ENCODE results near the gene ENDOU. TPM values are rescaled to one million over a fixed set of nuclear protein-coding genes. Genes with fewer than 3 reads are reported as not detected.

The ENDOU gene
- total RNA-seq, result not detected in 2 replicates

- Mint-ChIP-seq H3K9me3 (no peaks in the 10 kb centered on the region), H3K27me3 (ENCODE audit: low read depth) (no peaks in the 10 kb centered on the region), H3K4me1 (ENCODE audit: low read depth) (peaks cover 21% of the 10 kb centered on the region), H3K36me3 (ENCODE audit: low read depth) (no peaks in the 10 kb centered on the region), H3K27ac (no peak within 1 kb of the TSS), H3K4me3 (ENCODE audit: low read depth) (no peak within 1 kb of the TSS)
- intact Hi-C loops (cut with micrococcal nuclease), result no loop called here
- DNase-seq (ENCODE audit: low spot score), result no peak
Observed at GRCh38 chr12:47725091-47725772, at the start of gene ENDOU. Gene ENDOU, minus strand, starts transcription at chr12:47725490. Its CDS starts 77 bp downstream, at chr12:47725413.

- Mint-ChIP-seq H3K36me3 (ENCODE audit: low read depth) (peaks cover 5% of the 10 kb centered on the region), H3K9me3 (no peaks in the 10 kb centered on the region), H3K4me3 (ENCODE audit: low read depth) (peak overlapping the region; percentile 41), H3K27me3 (ENCODE audit: low read depth) (peaks cover 10% of the 10 kb centered on the region), H3K4me1 (ENCODE audit: low read depth) (peaks cover 38% of the 10 kb centered on the region), H3K27ac (no peak overlapping the region)
- intact Hi-C loops (cut with micrococcal nuclease), result no loop called here
- no peak for DNase-seq (ENCODE audit: low spot score)
Observed at GRCh38 chr12:47774663-47775062, 49.4 kb upstream of the ENDOU start.

- Mint-ChIP-seq H3K4me3 (ENCODE audit: low read depth) (peak overlapping the region; percentile 88), H3K27me3 (ENCODE audit: low read depth) (peaks cover 10% of the 10 kb centered on the region), H3K4me1 (ENCODE audit: low read depth) (peaks cover 33% of the 10 kb centered on the region), H3K9me3 (no peaks in the 10 kb centered on the region), H3K27ac (peak overlapping the region; percentile 62), H3K36me3 (ENCODE audit: low read depth) (no peaks in the 10 kb centered on the region)
- DNase-seq (ENCODE audit: low spot score), result no peak
- intact Hi-C loops (cut with micrococcal nuclease), result no loop called here
Observed at GRCh38 chr12:47773858-47774580, 48.7 kb upstream of the ENDOU start.

- peak within 1 kb of the TSS; percentile 88 for H3K4me3 Mint-ChIP-seq (ENCODE audit: low read depth)
- H3K4me1 Mint-ChIP-seq (ENCODE audit: low read depth), result peaks cover 31% of the 10 kb centered on the region
- peak within 1 kb of the TSS; percentile 62 for H3K27ac Mint-ChIP-seq
- H3K36me3 Mint-ChIP-seq (ENCODE audit: low read depth), result no peaks in the 10 kb centered on the region
- peaks cover 10% of the 10 kb centered on the region for H3K27me3 Mint-ChIP-seq (ENCODE audit: low read depth)
- peak; percentile 72 for DNase-seq (ENCODE audit: low spot score)
- H3K9me3 Mint-ChIP-seq, result no peaks in the 10 kb centered on the region
- intact Hi-C loops (cut with micrococcal nuclease), result no loop called here
Observed at GRCh38 chr12:47773062-47773857, 48.0 kb upstream of the ENDOU start, which contains the start of gene SLC48A1. Gene SLC48A1, plus strand, starts transcription at chr12:47773238. Its CDS starts 67 bp downstream, at chr12:47773305.

GRCh38 chr12:47772738-47773061, 47.4 kb upstream of the ENDOU start:
- no peak for DNase-seq (ENCODE audit: low spot score)
- peak overlapping the region; percentile 74 for H3K4me3 Mint-ChIP-seq (ENCODE audit: low read depth)
- H3K9me3 Mint-ChIP-seq, result no peaks in the 10 kb centered on the region
- peaks cover 25% of the 10 kb centered on the region for H3K4me1 Mint-ChIP-seq (ENCODE audit: low read depth)
- intact Hi-C loops (cut with micrococcal nuclease), result no loop called here
- H3K27ac Mint-ChIP-seq, result no peak overlapping the region
- no peaks in the 10 kb centered on the region for H3K36me3 Mint-ChIP-seq (ENCODE audit: low read depth)
- peaks cover 10% of the 10 kb centered on the region for H3K27me3 Mint-ChIP-seq (ENCODE audit: low read depth)

GRCh38 chr12:47772094-47772660, 46.9 kb upstream of the ENDOU start:
- Mint-ChIP-seq H3K4me3 (ENCODE audit: low read depth) (peak overlapping the region; percentile 74), H3K9me3 (no peaks in the 10 kb centered on the region), H3K4me1 (ENCODE audit: low read depth) (peaks cover 28% of the 10 kb centered on the region), H3K27me3 (ENCODE audit: low read depth) (peaks cover 15% of the 10 kb centered on the region), H3K27ac (peak overlapping the region; percentile 18), H3K36me3 (ENCODE audit: low read depth) (no peaks in the 10 kb centered on the region)
- intact Hi-C loops (cut with micrococcal nuclease), result no loop called here
- no peak for DNase-seq (ENCODE audit: low spot score)

GRCh38 chr12:47771304-47771703, 46.0 kb upstream of the ENDOU start:
- DNase-seq (ENCODE audit: low spot score), result no peak
- H3K4me3 Mint-ChIP-seq (ENCODE audit: low read depth), result no peak overlapping the region

GRCh38 chr12:47770086-47770726, 44.9 kb upstream of the ENDOU start:
- no peak for DNase-seq (ENCODE audit: low spot score)
- peaks cover 22% of the 10 kb centered on the region for H3K4me1 Mint-ChIP-seq (ENCODE audit: low read depth)
- no peak overlapping the region for H3K27ac Mint-ChIP-seq
- H3K4me3 Mint-ChIP-seq (ENCODE audit: low read depth), result no peak overlapping the region
- intact Hi-C loops (cut with micrococcal nuclease), result no loop called here
- no peaks in the 10 kb centered on the region for H3K36me3 Mint-ChIP-seq (ENCODE audit: low read depth)
- peaks cover 21% of the 10 kb centered on the region for H3K27me3 Mint-ChIP-seq (ENCODE audit: low read depth)
- H3K9me3 Mint-ChIP-seq, result no peaks in the 10 kb centered on the region

More at GRCh38 chr12:47771304-47771703, 46.0 kb upstream of the ENDOU start:
- Mint-ChIP-seq H3K27me3 (ENCODE audit: low read depth) (peaks cover 15% of the 10 kb centered on the region), H3K36me3 (ENCODE audit: low read depth) (no peaks in the 10 kb centered on the region), H3K27ac (no peak overlapping the region), H3K4me1 (ENCODE audit: low read depth) (peaks cover 28% of the 10 kb centered on the region), H3K9me3 (no peaks in the 10 kb centered on the region)
- intact Hi-C loops (cut with micrococcal nuclease), result no loop called here

- intact Hi-C loops (cut with micrococcal nuclease), result no loop called here
- Mint-ChIP-seq H3K27ac (no peak overlapping the region), H3K4me1 (ENCODE audit: low read depth) (peaks cover 16% of the 10 kb centered on the region), H3K36me3 (ENCODE audit: low read depth) (no peaks in the 10 kb centered on the region), H3K27me3 (ENCODE audit: low read depth) (peaks cover 21% of the 10 kb centered on the region), H3K9me3 (no peaks in the 10 kb centered on the region), H3K4me3 (ENCODE audit: low read depth) (no peak overlapping the region)
- DNase-seq (ENCODE audit: low spot score), result no peak
Observed at GRCh38 chr12:47769234-47770085, 44.2 kb upstream of the ENDOU start.

GRCh38 chr12:47768323-47768811, 43.1 kb upstream of the ENDOU start:
- no peak overlapping the region for H3K27ac Mint-ChIP-seq
- peaks cover 8% of the 10 kb centered on the region for H3K4me1 Mint-ChIP-seq (ENCODE audit: low read depth)
- H3K27me3 Mint-ChIP-seq (ENCODE audit: low read depth), result peaks cover 21% of the 10 kb centered on the region
- no peak for DNase-seq (ENCODE audit: low spot score)
- H3K9me3 Mint-ChIP-seq, result no peaks in the 10 kb centered on the region
- H3K36me3 Mint-ChIP-seq (ENCODE audit: low read depth), result no peaks in the 10 kb centered on the region
- no peak overlapping the region for H3K4me3 Mint-ChIP-seq (ENCODE audit: low read depth)
- intact Hi-C loops (cut with micrococcal nuclease), result no loop called here

GRCh38 chr12:47767216-47767724, 42.0 kb upstream of the ENDOU start:
- Mint-ChIP-seq H3K27ac (no peak overlapping the region), H3K36me3 (ENCODE audit: low read depth) (no peaks in the 10 kb centered on the region)

More at GRCh38 chr12:47767216-47767724, 42.0 kb upstream of the ENDOU start:
- Mint-ChIP-seq H3K27me3 (ENCODE audit: low read depth) (peaks cover 19% of the 10 kb centered on the region), H3K4me1 (ENCODE audit: low read depth) (peaks cover 5% of the 10 kb centered on the region), H3K4me3 (ENCODE audit: low read depth) (no peak overlapping the region), H3K9me3 (no peaks in the 10 kb centered on the region)
- DNase-seq (ENCODE audit: low spot score), result peak; percentile 53
- intact Hi-C loops (cut with micrococcal nuclease), result loop anchor here (1.0 kb wide), 2 partner anchors 25 to 52 kb away; no protein-coding TSS in a partner anchor

Data from activated T-helper 2 cell treated with anti-CD3 and anti-CD28 coated beads, Interferon-gamma antibody, Interleukin-2, Interleukin-4, amounts not matched to agents 10 μg/mL and 5 μg/mL and 100 μg/mL, durations not matched to agents 14 hours and 24 hours and 36 hours (primary cell).